Activated T-helper 1 cell treated with anti-CD3 and anti-CD28 coated beads, Interleukin-12 subunit alpha, Interleukin-12 subunit beta, Interleukin-2, Interleukin-4 antibody, amounts not matched to agents 30 ng/mL and 10 ng/mL and 1 ng/mL, durations not matched to agents 14 hours and 24 hours and 36 hours (primary cell): Measurements from ENCODE around the gene ESRRA. TPM values are rescaled to one million over a fixed set of nuclear protein-coding genes. Genes with fewer than 3 reads are reported as not detected.
A peak's percentile ranks its signal among the peaks of the same experiment; 100 is the strongest.

Source experiments
- DNase-seq: peaks from one replicate; pipeline ENCODE4 v3.0.0; 2021; ENCODE audit warnings: low spot score
- H3K27ac Mint-ChIP-seq: one replicate; pipeline ENCODE4 v1.8.0; 2021; ENCODE audit warnings: mild to moderate bottlenecking, mixed read lengths
- H3K27me3 Mint-ChIP-seq: one replicate; pipeline ENCODE4 v1.8.0; 2022; ENCODE audit warnings: mild to moderate bottlenecking, moderate library complexity, mixed read lengths; ENCODE audit not compliant: insufficient read depth
- H3K36me3 Mint-ChIP-seq: one replicate; pipeline ENCODE4 v1.8.0; 2021; ENCODE audit warnings: low read depth, mixed read lengths
- H3K4me1 Mint-ChIP-seq: one replicate; pipeline ENCODE4 v1.8.0; 2021; ENCODE audit warnings: low read depth, mixed read lengths
- H3K4me3 Mint-ChIP-seq: one replicate; pipeline ENCODE4 v1.8.0; 2021; ENCODE audit warnings: mild to moderate bottlenecking, moderate library complexity, mixed read lengths
- H3K9me3 Mint-ChIP-seq: one replicate; pipeline ENCODE4 v1.8.0; 2021; ENCODE audit warnings: mixed read lengths
- intact Hi-C: fragments of 100-400 bp; cut with micrococcal nuclease; formaldehyde crosslinking; loops from one replicate; pipeline ENCODE4 v1.15.1; 2024
- total RNA-seq: library from RNA; stranded (reverse); gene quantifications from 2 replicates; pipeline ENCODE4 v1.2.3, GENCODE V29; 2022

Gene ESRRA
- total RNA-seq, 1 donor from 2014 or later: 64.4 TPM

DNA sequence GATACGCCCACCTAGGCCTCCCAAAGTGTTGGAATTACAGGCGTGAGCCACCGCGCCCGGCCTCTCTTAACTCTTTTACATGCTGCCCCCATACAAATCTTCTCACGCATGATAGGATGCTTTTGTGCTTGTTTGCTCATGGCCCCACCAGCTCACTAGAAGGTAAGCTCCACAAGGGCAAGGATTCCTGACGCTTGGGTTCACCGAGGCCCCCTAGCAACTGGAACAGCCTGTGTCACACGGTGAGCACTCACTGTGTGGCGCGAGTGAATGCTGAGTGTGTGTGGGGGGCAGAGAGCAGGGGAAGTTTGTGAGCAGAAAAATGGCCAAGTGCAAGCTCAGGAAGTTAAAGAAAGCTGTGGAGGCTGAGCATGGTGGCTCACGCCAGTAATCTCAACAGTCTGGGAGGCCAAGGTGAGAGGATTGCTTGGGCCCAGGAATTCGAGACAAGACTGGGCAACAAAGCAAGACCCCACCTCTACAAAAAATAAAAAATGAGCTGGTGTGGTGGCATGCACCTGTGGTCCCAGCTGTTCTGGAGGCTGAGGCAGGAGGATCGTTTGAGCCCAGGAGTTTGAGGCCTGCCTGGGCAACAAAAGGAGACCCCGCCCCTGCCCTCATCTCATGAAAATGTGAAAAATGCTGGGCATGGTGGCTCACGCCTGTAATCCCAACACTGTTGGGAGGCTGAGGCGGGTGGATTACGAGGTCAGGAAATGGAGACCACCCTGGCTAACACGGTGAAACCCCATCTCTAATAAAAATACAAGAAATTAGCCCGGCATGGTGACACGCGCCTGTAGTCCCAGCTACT lies 23.2 kb upstream of the ESRRA start:
- no peak overlapping the region for H3K4me3 Mint-ChIP-seq
- no peaks in the 10 kb centered on the region for H3K9me3 Mint-ChIP-seq
- DNase-seq: no peak
- intact Hi-C loops: loop anchor here (10.0 kb wide), 1 partner anchor 307 kb away; the partner anchor contains the start of gene COX8A
- H3K27ac Mint-ChIP-seq: no peak overlapping the region
- peaks cover 13% of the 10 kb centered on the region for H3K36me3 Mint-ChIP-seq
- no peaks in the 10 kb centered on the region for H3K27me3 Mint-ChIP-seq
- H3K4me1 Mint-ChIP-seq: peaks cover 30% of the 10 kb centered on the region

DNA sequence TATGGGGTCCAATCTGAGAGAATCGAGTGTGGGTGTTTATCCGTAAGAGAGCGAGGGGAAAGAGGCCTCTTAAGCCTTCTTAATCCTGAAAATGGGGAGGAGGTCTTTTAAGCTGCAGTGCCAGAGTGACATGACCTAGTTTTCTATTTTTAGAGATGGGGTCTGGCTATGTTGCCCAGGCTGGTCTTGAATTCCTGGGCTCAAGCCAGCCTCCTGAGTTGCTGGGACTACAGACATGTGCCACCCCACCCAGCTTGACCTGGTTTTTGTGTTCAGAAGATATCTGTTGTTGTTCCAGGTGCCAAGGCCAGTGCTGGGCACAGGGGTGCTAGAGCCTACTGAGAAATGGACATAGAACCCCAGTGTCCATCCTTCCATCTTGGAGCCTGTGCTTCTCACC lies 22.2 kb upstream of the ESRRA start:
- Mint-ChIP-seq H3K4me3 (peak overlapping the region; percentile 84), H3K36me3 (peaks cover 13% of the 10 kb centered on the region), H3K9me3 (no peaks in the 10 kb centered on the region), H3K27ac (no peak overlapping the region), H3K27me3 (no peaks in the 10 kb centered on the region), H3K4me1 (peaks cover 30% of the 10 kb centered on the region)
- no peak for DNase-seq
- intact Hi-C loops: loop anchor here (10.0 kb wide), 1 partner anchor 308 kb away; the partner anchor contains the start of gene COX8A

DNA sequence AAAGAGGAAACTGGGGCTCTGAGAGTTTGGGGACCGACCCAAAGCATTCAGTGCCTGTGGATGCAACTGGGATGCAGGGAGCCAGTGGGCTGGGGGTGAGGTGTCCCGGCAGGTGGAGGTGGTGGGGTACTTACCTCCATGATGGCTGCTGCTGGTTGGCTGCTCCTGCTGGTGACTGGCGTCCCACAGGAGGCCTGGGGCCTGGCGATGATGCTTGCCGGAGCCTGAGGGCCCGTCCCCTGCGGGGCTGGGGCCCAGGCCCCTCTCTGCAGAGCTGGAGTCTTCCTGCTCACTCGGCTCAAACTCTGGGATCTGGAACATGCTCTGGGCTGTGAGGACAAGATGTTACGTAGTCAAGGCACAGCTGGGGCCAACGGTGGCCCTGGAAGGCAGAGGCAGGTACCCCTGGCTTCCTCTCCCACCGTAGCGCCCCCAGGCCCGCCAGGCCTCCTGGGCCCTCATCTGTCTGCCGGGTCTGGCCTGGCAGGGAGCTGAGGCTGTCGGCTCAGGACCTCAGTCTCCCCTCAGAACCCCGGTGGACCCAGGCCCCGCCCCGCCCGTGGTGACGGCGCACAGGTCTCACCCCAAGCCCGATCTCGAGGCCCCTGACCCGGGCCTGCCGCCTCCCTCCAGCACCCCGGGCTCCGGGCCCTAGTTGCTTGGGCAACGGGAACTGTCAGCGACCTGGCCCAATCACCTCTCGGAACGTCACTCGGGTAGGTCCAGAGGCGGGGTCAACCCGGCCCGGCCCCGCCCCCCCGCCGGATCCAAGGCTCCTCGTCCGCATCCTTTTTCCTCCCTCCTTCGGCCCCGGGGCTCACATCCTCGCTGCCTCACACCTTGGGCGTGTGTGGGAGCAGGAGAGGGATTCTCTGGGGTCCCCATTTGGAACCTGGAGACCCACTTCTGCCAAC lies 21.0 kb upstream of the ESRRA start, which contains the start of gene BAD:
Gene BAD, minus strand, starts transcription at position 618 of the 914 bp plus-strand sequence. Its CDS starts 297 bp downstream, at position 321.
- Mint-ChIP-seq H3K9me3 (no peaks in the 10 kb centered on the region), H3K4me3 (peak within 1 kb of the TSS; percentile 87), H3K36me3 (peaks cover 13% of the 10 kb centered on the region), H3K27me3 (peaks cover 1% of the 10 kb centered on the region), H3K4me1 (peaks cover 30% of the 10 kb centered on the region), H3K27ac (peak within 1 kb of the TSS; percentile 95)
- intact Hi-C loops: loop anchor here (1.0 to 10.0 kb wide), 5 partner anchors 43 to 310 kb away; partner anchors contain the start of genes CCDC88B, COX8A, DNAJC4 and FKBP2
- DNase-seq: peak; percentile 91

DNA sequence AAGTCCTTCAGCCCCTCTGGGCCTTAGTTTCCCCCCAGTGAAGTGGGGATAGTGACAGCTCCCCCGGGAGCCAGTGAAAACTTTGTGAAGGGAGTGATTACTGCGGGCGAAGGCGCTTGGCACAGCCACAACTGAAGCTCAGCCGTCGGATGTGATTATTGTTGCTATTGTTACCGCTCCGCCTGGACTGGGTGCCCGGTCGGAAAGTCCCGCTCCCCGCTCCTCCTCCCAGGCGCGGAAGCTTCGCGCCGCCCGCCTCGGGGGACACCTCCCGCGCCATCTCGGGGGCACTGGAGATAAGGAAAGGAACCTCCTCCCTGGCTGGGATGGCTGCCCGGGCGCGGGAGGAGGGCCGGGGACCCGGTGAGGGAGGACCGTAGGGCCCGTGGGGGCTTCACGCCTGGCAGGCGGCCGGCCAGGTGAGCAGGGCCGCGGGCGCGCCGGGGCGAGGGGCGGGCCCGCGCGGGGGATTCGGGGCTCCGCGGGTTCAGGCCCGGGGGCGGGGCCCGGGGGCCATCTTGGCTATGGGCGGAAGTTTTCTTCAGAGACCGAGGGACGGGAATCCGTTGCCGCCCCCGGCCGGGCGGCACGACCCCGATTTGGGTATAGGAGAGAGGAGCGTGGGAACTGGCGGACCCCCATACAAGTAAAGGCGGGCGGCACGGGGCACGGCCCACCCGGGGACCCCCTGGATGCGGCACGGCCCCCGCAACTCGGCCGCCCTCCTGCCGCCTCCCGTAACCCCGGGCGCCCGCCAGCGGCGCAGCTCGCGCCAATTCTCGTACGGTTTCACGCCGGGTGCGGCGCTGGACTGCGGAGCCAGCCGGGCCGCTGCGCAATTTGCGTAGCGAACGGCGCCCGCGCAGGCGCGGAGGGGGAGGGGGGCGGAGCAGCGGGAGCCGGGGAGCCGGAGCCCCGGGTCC lies 20.1 kb upstream of the ESRRA start, which contains the start of gene GPR137:
Gene GPR137, plus strand, starts transcription at position 887 of the 923 bp plus-strand sequence. CDS start 677 bp downstream, outside the sequence.
- Mint-ChIP-seq H3K9me3 (no peaks in the 10 kb centered on the region), H3K27me3 (peaks cover 5% of the 10 kb centered on the region), H3K36me3 (peaks cover 11% of the 10 kb centered on the region), H3K4me3 (peak within 1 kb of the TSS; percentile 87), H3K27ac (peak within 1 kb of the TSS; percentile 95), H3K4me1 (peaks cover 30% of the 10 kb centered on the region)
- intact Hi-C loops: loop anchor here (1.0 to 10.0 kb wide), 9 partner anchors 15 to 310 kb away; partner anchors contain the start of genes CCDC88B, COX8A, DNAJC4 and ESRRA
- peak; percentile 89 for DNase-seq

DNA sequence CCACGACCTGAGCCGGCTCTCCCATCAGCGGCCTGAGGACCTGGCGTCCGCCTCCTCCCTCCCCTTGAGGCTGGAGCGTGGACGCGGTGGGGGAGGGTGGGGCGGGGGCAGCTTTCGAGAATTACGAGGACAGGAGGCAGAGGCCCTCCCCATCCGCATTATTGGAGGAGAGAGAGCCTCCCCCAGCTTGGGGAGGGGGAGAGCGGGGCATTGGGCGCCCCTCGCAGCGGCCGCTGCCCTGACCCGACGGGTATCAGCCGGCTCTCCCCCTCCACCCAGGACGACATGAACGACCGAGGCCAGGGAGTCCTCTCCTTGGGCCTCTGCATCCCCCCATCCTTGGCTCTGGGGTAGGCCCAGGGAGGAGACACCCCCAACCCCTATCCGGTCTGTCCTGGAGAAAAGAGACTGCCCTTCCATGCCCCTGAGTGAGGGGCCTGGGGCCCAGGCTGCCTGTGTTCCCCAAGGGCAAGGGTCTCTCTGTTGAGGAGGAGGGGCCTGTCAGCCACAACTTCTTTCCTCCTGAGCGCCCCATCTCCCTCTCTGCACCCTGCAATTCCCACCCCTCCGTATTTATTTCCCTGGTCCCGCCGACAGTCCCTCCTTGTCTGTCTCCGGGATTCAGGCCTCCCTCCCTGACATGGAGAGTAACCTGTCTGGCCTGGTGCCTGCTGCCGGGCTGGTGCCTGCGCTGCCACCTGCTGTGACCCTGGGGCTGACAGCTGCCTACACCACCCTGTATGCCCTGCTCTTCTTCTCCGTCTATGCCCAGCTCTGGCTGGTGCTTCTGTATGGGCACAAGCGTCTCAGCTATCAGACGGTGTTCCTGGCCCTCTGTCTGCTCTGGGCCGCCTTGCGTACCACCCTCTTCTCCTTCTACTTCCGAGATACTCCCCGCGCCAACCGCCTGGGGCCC lies 19.2 kb upstream of the ESRRA start:
- H3K27me3 Mint-ChIP-seq: peaks cover 14% of the 10 kb centered on the region

DNA sequence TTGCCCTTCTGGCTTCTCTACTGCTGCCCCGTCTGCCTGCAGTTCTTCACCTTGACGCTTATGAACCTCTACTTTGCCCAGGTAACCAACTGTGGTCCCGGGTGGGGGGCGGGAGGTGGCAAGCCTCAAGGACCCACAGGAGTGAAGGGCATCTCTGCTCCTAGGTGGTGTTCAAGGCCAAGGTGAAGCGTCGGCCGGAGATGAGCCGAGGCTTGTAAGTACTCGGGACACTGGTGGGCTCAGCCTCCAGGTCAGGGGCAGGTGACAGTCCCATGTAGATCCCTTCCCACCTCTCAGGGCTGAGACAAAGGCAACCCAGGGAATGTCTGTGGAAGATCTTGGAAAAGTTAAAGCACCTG lies 18.5 kb upstream of the ESRRA start:
- intact Hi-C loops: loop anchor here (10.0 kb wide), 1 partner anchor 312 kb away; the partner anchor contains the start of gene COX8A
- H3K9me3 Mint-ChIP-seq: no peaks in the 10 kb centered on the region
- peak overlapping the region; percentile 80 for H3K27ac Mint-ChIP-seq
- H3K27me3 Mint-ChIP-seq: peaks cover 16% of the 10 kb centered on the region
- no peak for DNase-seq
- H3K4me3 Mint-ChIP-seq: peak overlapping the region; percentile 86
- peaks cover 8% of the 10 kb centered on the region for H3K36me3 Mint-ChIP-seq
- H3K4me1 Mint-ChIP-seq: peaks cover 27% of the 10 kb centered on the region

More for the DNA sequence above, 19.2 kb upstream of the ESRRA start:
- H3K4me1 Mint-ChIP-seq: peaks cover 33% of the 10 kb centered on the region
- H3K27ac Mint-ChIP-seq: peak overlapping the region; percentile 80
- H3K9me3 Mint-ChIP-seq: no peaks in the 10 kb centered on the region
- intact Hi-C loops: loop anchor here (1.0 to 10.0 kb wide), 6 partner anchors 16 to 311 kb away; partner anchors contain the start of genes CCDC88B, COX8A, ESRRA and PRDX5
- H3K36me3 Mint-ChIP-seq: peaks cover 13% of the 10 kb centered on the region
- DNase-seq: no peak
- peak overlapping the region; percentile 86 for H3K4me3 Mint-ChIP-seq

DNA sequence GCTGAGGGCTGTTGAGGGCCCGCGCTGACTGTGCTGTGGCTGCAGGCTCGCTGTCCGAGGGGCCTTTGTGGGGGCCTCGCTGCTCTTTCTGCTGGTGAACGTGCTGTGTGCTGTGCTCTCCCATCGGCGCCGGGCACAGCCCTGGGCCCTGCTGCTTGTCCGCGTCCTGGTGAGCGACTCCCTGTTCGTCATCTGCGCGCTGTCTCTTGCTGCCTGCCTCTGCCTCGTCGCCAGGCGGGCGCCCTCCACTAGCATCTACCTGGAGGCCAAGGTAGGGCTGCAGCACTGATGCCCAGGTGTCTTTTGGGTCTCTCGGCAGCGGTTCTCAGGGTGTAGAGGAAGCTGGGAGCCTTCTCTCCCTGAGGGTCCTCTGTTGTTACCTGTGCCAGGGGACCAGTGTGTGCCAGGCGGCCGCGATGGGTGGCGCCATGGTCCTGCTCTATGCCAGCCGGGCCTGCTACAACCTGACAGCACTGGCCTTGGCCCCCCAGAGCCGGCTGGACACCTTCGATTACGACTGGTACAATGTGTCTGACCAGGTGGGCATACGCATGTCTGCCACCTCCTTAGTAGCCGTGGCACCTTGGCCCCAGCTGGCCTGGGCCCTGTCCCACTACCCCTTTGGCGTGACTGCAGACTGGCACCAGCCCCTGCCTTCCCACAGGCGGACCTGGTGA lies 17.5 kb upstream of the ESRRA start:
- H3K4me3 Mint-ChIP-seq: peak overlapping the region; percentile 58
- no peak for DNase-seq
- H3K9me3 Mint-ChIP-seq: no peaks in the 10 kb centered on the region
- H3K4me1 Mint-ChIP-seq: peaks cover 24% of the 10 kb centered on the region
- H3K27ac Mint-ChIP-seq: no peak overlapping the region
- intact Hi-C loops: loop anchor here (10.0 kb wide), 1 partner anchor 313 kb away; the partner anchor contains the start of gene COX8A
- H3K27me3 Mint-ChIP-seq: peaks cover 19% of the 10 kb centered on the region
- H3K36me3 Mint-ChIP-seq: peaks cover 5% of the 10 kb centered on the region

DNA sequence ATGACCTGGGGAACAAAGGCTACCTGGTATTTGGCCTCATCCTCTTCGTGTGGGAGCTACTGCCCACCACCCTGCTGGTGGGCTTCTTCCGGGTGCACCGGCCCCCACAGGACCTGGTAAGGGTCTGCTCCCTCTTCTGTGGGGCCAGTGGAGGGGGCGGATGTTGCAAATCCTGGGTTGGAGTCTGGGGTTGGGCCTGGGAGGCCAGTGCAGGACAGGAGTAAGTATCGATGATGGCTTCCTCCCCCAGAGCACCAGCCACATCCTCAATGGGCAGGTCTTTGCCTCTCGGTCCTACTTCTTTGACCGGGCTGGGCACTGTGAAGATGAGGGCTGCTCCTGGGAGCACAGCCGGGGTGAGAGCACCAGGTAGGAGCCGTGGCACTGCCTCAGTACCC lies 17.0 kb upstream of the ESRRA start:
- Mint-ChIP-seq H3K36me3 (peaks cover 5% of the 10 kb centered on the region), H3K9me3 (no peaks in the 10 kb centered on the region), H3K27me3 (peaks cover 24% of the 10 kb centered on the region), H3K4me3 (no peak overlapping the region), H3K27ac (no peak overlapping the region), H3K4me1 (peaks cover 21% of the 10 kb centered on the region)
- intact Hi-C loops: loop anchor here (10.0 kb wide), 1 partner anchor 314 kb away; the partner anchor contains the start of gene COX8A
- DNase-seq: no peak

DNA sequence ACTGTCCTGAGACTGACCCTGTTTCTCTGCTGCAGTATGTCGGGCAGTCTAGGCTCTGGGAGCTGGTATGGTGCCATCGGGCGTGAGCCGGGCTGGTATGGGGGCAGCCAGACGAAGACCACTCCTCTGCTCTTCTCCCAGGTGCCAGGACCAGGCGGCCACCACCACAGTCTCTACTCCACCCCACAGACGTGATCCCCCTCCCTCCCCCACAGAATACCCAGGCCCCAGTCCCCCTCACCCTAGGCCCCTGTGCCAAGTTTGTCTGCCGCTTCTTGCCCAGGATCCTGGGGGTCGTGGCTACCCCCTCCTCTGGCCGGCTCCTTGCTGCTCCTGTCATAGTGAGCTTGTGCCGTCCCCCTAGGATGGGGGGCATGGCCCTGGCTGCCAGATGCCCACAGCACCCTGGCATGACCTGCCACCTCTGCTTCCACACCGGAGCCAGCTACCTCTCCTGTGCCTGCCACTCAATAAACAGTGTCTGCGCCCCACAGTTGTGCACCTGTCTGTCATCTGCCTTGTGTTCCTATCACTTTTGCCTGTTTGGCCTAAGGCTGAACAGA lies 16.2 kb upstream of the ESRRA start:
- H3K27ac Mint-ChIP-seq: no peak overlapping the region
- H3K4me3 Mint-ChIP-seq: no peak overlapping the region
- no peak for DNase-seq
- no peaks in the 10 kb centered on the region for H3K9me3 Mint-ChIP-seq
- peaks cover 30% of the 10 kb centered on the region for H3K27me3 Mint-ChIP-seq
- H3K4me1 Mint-ChIP-seq: peaks cover 16% of the 10 kb centered on the region
- intact Hi-C loops: loop anchor here (10.0 kb wide), 1 partner anchor 314 kb away; the partner anchor contains the start of gene COX8A
- peaks cover 5% of the 10 kb centered on the region for H3K36me3 Mint-ChIP-seq
